ENCODE measurements around the gene PTPN13.

DNA sequence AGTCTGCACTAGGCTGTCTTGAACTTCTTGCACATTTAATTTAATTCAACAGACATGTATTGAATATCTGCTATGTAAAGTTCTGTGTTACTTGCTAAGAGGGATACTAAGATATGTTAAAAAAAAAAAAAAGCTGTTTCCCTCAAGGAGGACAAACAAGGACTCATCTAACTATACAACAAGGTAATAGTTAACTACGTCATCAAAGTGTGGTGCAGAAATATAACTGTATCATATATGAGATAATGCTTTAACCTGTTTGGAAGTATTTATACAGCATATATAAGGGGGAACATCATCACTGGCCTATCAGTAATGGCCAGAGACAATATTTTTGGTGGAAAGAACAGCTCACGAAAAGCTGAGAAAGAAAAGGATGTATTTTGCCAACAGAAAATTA lies 89.9 kb downstream of the PTPN13 start:
- TF ChIP-seq POLR2AphosphoS5 (IDR thresholded peaks at IDR 0.05; ENCODE audit: low read depth, low read length): no peak
- TF ChIP-seq TAF1 (IDR thresholded peaks at IDR 0.05; ENCODE audit: borderline replicate concordance, insufficient read depth, low read length): no peak
- no peak for TF ChIP-seq SIN3A (IDR thresholded peaks at IDR 0.05; ENCODE audit: borderline replicate concordance, insufficient read depth, low read length)
- no peak for TF ChIP-seq REST (IDR thresholded peaks at IDR 0.05; ENCODE audit: insufficient read depth in 1 of 2, low read depth in 2 of 2, low read length in 2 of 2)
